ENCODE results near the gene TMEM132D. TPM values are rescaled to one million over a fixed set of nuclear protein-coding genes. Genes with fewer than 3 reads are reported as not detected.
"Not testable (repeated sequence)": the region's sequence is repeated elsewhere in the genome, so short reads cannot be mapped to it uniquely, and the experiment has no call there.

The TMEM132D gene
- polyA plus RNA-seq, 1 donor = 1.6 TPM

DNA sequence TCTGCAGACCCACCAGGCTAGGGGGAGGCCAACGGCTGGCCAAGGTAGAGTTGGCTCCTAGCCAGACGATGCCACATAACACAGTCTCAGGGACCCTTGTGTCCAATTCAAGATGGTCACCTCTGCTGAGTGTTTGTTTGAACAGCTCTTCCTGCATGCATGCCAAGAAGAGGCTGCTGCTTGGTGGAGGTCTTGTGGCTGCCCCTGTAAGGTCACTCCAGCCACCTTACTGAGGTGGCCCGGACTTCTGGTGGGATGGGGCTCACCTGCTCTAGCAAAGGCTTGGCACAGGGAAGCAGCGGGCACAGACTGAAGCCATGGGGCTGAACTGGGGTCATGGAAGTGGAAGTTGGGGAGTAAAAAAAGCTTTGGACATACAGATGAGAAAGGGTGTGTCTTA, 840.2 kb downstream of the TMEM132D start:
- DNase-seq = no peak

DNA sequence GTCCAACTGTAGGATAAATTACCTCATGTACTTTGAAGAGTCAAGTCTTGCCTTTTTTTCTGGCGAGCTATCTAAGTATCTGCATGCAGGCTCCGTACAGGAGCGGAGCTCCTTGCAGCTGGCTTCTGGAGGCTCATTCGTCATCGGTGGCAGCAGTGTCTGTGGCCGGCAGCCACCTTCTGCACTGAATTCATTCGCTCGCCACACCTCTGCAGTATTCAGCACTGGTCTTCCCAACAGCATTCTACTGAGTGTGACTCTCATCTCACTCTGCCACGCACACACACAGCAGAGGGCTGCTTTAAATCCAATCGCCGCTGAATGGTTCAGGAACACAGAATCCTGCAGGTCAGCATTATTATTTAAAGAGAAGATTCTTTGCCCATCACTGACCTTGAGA, 850.6 kb downstream of the TMEM132D start:
- DNase-seq = no peak

DNA sequence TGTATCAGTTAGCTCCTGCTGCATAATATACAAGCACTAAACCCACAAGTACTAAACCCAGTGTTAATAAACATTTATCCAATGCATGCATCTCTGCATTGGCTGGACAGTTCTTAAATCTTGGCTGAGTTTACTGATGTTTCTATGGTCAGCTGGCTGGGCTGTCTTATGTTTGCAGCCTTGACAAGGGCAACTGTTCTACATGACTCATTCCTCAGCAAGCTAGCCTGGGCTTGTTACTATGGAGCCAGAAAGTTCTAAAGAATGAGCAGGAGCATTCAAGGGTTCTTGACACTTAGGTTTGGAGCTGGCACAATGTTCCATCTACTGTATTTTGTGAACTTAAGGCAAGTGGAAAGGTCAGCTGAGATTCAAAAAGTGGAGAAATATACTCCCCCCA, 851.5 kb downstream of the TMEM132D start:
- no peak for DNase-seq

DNA sequence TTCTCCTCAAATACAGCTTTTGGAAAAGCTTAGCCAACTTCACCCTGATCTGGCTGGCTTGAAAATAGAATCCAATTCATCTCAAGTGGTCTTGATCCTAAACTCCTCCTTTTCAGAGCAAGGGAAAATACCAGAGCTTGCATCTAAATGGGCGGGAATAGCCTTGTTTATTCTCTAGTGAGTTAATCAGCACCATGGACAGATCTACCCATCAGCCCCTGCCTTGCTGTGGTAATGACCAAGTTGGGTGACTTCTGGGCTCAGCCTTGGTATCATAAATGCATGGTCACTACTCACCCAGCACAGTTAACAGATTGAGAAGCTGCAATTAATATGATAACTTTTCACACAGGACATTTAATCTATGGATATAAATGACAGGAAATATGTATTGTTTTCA, 853.9 kb downstream of the TMEM132D start:
- peak; percentile 85 for DNase-seq

DNA sequence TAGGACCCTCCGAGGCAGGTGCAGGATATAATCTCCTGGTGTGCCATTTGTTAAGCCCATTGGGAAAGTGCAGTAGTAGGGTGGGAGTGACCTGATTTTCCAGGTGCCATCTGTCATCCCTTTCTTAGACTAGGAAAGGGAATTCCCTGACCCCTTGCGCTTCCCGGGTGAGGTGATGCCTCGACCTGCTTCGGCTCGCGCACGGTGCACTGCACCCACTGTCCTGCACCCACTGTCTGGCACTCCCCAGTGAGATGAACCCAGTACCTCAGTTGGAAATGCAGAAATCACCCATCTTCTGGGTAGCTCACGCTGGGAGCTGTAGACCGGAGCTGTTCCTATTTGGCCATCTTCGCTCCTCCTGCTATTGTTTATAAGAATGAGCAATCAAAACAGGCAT, 860.5 kb downstream of the TMEM132D start:
- DNase-seq = not testable (repeated sequence)

DNA sequence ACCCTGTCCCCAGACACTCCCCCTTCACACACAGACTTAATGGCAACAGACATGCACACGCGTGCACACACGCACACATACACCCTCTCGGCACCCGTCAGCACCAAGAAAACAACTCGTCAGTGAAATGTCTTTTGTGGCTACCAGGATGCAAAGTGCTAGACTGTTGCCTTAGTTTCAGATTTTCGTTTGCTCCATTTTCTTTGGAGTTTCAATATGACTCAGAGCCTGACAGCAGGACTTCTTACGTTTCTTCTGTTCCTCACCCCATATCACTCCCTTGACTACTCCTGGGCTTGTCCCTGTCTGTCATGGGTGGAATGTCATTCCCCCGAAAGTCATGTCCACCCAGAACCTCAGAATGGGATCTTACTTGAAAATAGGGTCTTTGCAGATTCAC, 867.7 kb downstream of the TMEM132D start:
- no peak for DNase-seq

DNA sequence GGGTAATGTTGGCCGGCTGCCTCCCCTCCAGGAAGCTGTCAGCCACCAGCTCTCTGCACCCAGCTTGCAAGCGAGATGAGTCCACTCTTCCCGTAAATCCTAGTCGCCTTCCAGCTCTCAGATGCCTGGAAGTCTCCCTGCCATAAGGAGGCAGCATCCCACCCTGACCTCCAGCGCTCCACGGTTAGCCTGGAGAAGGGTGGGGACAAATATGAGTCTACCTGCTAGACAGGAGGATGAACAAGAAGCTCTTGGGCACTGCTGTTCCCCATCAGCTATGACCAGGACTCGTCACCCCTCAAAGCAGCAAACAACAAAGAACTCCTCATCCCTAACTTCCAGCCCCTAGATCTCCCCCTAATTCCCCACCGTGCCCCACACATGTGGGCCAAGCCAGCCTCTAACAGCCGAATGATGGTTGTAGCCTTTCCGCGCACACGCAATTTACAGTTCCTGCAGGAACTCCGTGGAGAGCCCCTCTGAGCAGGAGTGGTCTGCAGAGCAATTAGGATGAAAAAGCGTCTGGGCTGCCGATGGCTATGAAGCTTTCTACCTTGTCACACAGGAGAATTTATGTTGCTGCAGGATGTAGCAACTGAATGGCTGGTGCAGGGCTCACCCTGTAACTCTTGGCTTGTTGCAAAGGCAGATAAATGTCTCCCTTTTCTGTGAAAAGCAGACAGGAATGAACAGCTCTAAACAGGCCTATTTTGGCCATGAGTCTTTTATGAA, 869.1 kb downstream of the TMEM132D start:
- DNase-seq = no peak

DNA sequence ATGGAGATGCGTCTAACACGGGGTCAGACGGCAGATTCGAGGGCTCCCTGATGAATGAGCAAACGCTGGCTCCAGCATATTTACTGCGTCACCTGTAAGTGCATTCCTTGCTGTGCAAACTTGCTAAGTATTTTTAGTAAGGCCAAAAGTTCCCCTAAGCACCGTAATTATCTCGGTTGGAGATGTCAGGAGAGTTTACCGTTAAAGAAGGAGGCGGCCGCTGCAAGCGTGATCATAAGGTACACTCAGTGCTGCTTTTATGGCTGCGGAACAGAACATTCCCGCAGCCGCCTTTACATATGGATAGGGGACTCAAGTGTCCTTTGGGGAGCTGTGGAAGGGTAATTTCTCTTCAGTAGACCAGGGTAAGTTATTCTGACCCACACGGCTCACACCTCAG, 875.0 kb downstream of the TMEM132D start:
- no peak for DNase-seq

DNA sequence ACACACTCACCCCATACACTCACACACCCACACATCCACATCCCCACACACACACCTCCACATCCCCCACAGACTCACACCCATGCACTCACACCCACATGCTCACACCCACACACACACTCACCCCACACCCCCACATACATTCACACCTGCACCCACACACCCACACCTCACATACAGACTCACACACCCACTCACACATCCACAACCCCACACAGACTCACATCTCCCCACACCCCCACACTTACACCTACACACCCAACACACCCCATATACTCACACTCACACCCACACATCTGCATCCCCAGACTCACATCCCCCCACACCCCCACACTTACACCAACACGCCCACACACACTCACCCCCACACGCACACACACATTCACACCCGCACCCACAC, 878.8 kb downstream of the TMEM132D start:
- DNase-seq = no peak
